HL-60/S4 treated with retinoic acid at 250 ng/mL for 4 days and 3 days (cell line): Measurements from ENCODE around the gene ALDH1B1.
"Not testable (repeated sequence)": the region's sequence is repeated elsewhere in the genome, so short reads cannot be mapped to it uniquely, and the experiment has no call there.

Experiments
- in situ Hi-C: fragments of 300-500 bp; cut with MboI; formaldehyde crosslinking; loops from 2 replicates; pipeline ENCODE4 v1.7.0; 2022; ENCODE audit warnings: low sequenced_read_pairs

ALDH1B1 gene

GRCh38 chr9:38382141-38382540, 10.4 kb upstream of the ALDH1B1 start:
- in situ Hi-C loops, result no loop called here

DNA sequence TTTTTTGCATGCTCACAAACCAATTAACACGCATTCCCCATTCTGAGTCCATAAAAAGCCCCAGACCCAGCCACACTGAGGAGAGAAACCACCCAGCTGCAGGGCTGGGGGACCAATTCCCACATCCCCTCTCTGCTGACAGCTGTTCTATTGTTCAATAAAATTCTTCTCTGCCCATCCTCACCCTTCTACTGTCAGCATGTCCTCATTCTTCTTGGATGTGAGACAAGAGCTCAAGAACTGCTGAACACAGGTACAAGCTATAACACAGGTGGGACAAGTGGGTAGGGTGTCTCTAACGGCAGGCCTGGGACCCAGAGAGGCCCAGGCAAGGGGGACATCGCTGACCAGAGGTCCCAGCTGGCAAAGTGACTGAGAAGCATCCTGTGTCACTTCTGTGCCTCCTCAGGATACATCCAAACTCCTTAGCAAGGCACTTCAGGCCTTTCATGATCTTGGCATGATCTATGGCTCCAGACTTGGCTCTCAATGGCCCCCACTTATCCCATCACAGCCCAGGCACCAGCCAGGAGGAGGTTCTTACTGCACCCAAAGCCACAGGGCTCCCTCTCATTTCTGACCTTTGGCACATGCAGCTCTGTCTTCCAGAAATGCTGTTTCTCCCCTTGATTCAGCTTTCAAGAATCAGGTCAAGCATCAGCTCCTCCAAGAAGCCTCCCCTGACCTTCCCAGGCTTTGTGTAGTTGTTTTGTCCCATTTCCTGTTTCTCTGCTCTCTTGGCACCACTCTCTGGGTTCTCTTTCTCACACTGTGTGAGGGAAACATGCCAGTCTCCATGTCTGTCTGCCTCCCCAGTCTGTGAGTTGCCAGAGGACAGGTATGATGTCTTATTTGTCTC, 7.3 kb upstream of the ALDH1B1 start:
- in situ Hi-C loops, result no loop called here

- in situ Hi-C loops, result no loop called here
These were observed 6.6 kb upstream of the ALDH1B1 start for GRCh38 chr9:38385896-38386295.

DNA sequence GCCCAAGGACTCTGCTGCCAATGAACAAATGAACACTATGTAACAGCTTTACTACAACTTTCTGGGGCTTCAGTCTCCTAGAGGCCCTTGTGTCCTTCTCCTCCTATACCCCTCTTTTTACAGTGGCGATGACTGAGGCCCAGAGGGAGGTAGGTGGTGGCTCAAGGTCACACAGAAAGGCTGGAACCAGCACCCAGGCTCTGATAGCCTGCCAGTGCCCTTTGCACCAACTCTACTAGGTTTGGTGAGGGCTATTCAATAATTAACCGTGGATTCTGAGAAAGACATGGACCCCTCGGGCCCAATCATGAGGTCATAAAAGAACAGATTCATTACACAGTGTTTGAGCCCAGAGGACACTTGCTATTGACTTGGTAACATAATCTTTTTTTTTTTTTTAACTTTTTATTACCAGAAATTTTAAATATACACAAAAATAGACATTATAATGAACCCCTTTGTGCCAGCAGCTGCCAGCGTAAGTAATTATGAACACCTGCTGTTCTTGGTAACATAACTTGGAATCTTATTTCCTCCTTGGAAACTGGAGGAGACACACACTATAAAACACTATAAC, 6.1 kb upstream of the ALDH1B1 start:
- in situ Hi-C loops, result no loop called here

GRCh38 chr9:38387066-38387465, 5.4 kb upstream of the ALDH1B1 start:
- in situ Hi-C loops, result no loop called here

GRCh38 chr9:38387751-38388150, 4.8 kb upstream of the ALDH1B1 start:
- in situ Hi-C loops, result no loop called here

DNA sequence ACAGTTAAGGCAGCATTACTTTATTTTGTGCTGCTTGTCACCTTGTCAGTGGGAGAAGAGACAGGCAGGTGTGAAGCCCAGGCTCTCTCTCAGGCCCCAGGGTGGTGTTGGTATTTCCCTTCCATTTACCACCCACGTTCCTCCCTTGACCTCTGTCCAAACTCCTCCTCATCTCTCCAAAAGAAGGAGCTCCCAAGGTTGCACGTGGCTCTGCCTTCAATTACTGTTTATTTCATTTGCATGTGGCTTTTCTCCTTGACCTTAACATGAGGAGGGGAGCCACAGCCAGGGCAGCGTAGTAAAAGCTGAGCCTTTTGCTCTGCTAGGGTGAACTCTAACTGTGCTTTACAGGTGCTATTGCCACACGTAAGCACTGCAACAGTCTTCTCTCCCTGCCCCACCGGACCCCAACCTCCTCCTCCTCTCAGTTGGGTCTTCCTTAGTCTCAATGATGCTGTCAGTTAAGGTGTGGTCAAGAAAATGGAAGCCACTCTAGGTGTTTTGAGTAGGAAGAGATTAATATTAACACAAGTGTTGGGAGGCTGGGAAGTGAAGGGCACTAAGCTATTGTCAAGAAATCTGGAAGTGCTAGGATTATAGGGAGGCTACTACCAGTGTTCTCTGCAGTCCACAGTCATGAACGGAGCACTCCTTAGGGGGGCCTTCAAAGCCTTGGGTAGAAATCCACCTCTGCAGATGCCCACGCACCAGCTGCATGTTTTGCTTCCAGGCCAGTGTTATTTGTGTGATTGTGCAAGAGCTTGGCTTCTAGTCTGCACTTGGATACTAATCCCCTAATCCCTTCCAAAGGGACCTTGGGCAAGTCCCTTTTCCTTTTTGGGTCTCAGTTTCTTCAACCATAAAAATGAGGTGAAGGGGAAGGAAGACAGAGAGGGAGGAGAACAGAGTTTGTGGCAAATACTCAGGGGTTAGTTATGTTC, 3.9 kb upstream of the ALDH1B1 start:
- in situ Hi-C loops, result no loop called here

DNA sequence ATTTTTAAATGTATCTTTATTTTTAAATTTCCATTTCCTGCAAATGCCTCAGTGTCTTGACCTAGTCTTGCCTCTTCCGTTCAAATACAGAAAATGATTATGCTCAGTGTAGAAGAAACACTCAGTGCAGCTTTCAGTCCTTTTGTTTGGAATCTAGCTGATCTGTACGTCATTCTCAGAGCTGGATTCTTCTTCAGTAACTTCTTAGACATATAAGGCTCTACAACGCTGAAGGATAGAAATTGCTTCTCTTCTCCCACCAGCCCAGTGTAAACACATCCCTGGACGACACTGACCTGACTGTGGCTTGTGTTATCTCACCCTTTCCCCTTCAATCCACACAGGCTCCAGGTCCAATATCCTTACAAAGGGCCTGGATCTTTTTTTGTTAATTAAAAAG, 3.2 kb upstream of the ALDH1B1 start:
- in situ Hi-C loops, result no loop called here

DNA sequence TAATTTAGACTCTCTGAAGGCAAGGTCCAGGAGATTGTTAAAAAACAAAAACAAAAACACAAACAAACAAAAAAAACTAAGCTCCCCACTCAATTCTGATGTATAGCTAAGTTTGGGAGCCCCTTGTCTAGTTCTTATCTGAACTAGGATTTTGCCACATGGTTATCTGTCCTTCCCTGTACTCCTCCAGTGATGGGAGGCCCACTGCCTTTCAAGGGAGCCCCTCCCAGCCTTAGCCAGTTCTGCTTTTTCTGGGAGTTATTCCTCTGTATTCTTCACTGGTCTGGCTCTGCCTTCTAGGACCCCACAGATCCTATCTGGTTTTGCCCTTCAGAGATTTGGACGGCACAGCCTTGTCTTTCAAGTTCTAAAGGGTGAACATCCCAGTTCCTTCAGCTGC, 2.1 kb upstream of the ALDH1B1 start:
- in situ Hi-C loops, result no loop called here

- in situ Hi-C loops, result no loop called here
These were observed 1.7 kb upstream of the ALDH1B1 start for GRCh38 chr9:38390851-38391250.

- in situ Hi-C loops, result no loop called here
These were observed 1.0 kb upstream of the ALDH1B1 start for GRCh38 chr9:38391278-38392118.

- in situ Hi-C loops, result no loop called here
These were observed 760 bp downstream of the ALDH1B1 start for GRCh38 chr9:38393128-38393796.

GRCh38 chr9:38394416-38394815, 1.9 kb downstream of the ALDH1B1 start:
- in situ Hi-C loops, result no loop called here

GRCh38 chr9:38395653-38396370, 3.3 kb downstream of the ALDH1B1 start:
- in situ Hi-C loops, result no loop called here

GRCh38 chr9:38396371-38396671, 3.8 kb downstream of the ALDH1B1 start:
- in situ Hi-C loops, result no loop called here

DNA sequence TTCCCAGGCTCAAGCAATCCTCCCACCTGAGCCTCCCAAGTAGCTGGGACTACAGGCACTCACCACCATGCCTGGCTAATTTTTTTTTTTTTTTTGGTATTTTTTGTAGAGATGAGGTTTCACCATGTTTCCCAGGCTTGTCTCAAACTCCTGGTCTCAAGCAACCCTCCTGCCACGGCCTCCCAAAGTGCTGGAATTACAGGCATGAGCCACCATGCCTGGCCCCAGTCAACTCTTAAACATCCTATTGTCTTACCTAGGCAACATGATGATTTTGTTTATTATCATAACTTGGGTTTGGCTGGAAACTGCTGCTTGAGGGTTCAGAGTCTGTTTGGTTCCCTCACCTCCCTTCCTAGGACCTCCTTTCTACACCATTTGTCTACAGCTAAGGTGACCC, 6.7 kb downstream of the ALDH1B1 start:
- in situ Hi-C loops, result not testable (repeated sequence)

DNA sequence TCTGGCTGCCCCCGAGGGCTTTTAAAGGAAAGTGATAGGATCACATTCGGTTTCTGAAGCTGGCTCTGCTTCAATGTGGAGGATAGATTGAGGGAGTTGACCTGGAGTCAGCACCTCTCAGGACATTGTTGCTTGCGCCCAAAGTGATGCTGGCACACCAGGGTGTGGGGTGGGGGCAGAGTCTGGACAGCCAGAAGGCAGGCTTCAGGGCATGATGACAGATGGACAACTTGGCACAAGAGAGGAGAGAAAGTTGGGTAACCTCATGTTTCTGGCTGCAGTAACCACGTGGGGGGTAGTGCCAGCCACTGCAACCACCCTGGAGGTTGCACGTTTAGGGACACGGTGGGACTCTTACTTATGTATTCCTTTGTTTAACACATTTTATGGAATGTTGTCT, 9.5 kb downstream of the ALDH1B1 start:
- in situ Hi-C loops, result no loop called here

GRCh38 chr9:38404314-38404713, 11.8 kb downstream of the ALDH1B1 start:
- in situ Hi-C loops, result no loop called here

DNA sequence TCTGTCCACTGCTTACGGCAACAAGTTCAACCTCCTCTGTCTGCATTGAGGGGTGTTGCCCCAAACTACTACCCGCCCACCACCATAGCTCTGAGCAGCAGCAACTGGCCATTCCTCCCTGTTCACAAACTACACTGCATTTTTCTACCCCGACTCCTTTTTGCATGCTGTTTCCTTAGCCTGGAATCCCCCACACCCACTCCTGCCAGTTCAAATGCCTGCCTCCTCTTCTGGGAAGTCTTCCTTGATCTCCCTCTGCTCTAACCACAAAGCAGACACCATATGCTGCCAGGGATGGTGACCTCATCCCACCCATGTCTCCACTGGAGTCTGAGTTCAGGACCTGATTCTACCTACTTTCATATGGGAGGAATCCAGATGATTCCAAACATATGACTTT, 13.3 kb downstream of the ALDH1B1 start:
- in situ Hi-C loops, result no loop called here
